Breast epithelium (tissue), 4 donors: ENCODE results near the gene SLC10A7. TPM values are rescaled to one million over a fixed set of nuclear protein-coding genes. Genes with fewer than 3 reads are reported as not detected.

Experiments used
- DNase-seq, 2 donors: peaks; one replicate each; pipeline ENCODE4 v3.0.0-alpha.2; 2019; ENCODE audit warnings: low spot score in 2 of 2
- H3K27ac ChIP-seq, 2 donors: fragments of 200-600 bp; sonication (generic) in 1 of 2; one replicate each; pipeline ENCODE4 v1.5.1; 2016 to 2019; ENCODE audit warnings: mild to moderate bottlenecking in 1 of 2
- H3K27me3 ChIP-seq, 2 donors: fragments of 200-600 bp; sonication (generic) in 1 of 2; one replicate each; pipeline versions ENCODE4 v1.5.1 to v1.6.0; 2017 to 2019; ENCODE audit warnings: control low read depth in 1 of 2, mild to moderate bottlenecking in 1 of 2
- H3K36me3 ChIP-seq: fragments of 200-600 bp; one replicate; pipeline ENCODE4 v1.5.1; 2019
- H3K4me1 ChIP-seq, 2 donors: fragments of 200-600 bp; sonication (generic); one replicate each; pipeline ENCODE4 v1.5.1; 2016 to 2019; ENCODE audit warnings: control low read depth in 1 of 2
- H3K4me3 ChIP-seq, 3 donors: fragments of 200-600 bp; sonication (generic); 1 replicate in 2 of 3; 2 replicates in 1 of 3; pipeline ENCODE4 v1.5.1; 2016 to 2019; ENCODE audit warnings: mild to moderate bottlenecking in 3 of 3, moderate library complexity in 2 of 3
- H3K9me3 ChIP-seq, 2 donors: fragments of 200-600 bp; sonication (generic) in 1 of 2; one replicate each; pipeline ENCODE4 v1.5.1; 2016 to 2019; ENCODE audit warnings: control low read depth in 1 of 2
- CTCF ChIP-seq, 3 donors: fragments of 450-650 bp; IDR thresholded peaks; one replicate each; pipeline ENCODE4 v1.5.1; 2016 to 2017; ENCODE audit warnings: antibody characterized with exemption in 3 of 3, mild to moderate bottlenecking in 3 of 3, moderate library complexity in 3 of 3
- POLR2A ChIP-seq: fragments of 450-650 bp; IDR thresholded peaks from one replicate; pipeline ENCODE4 v1.6.1; 2016; ENCODE audit warnings: antibody characterized with exemption, mild to moderate bottlenecking, moderate library complexity
- POLR2AphosphoS5 ChIP-seq, 3 donors: sonication (generic); formaldehyde crosslinking; IDR thresholded peaks; one replicate each; pipeline ENCODE4 v1.6.1; 2017; ENCODE audit warnings: antibody characterized with exemption in 3 of 3
- intact Hi-C: fragments of 100-400 bp; cut with DNase I; formaldehyde crosslinking; loops from one replicate; pipeline ENCODE4 v1.15.1; 2023; ENCODE audit warnings: low total_unique reads
- total RNA-seq, 3 donors: library from RNA; depleted of rRNA; stranded (reverse); fragments of >200 nt; gene quantifications; one replicate each; pipeline ENCODE4 v1.1.0, GENCODE V29; 2016

The SLC10A7 gene
- total RNA-seq, 3 donors from 2014 or later: 11.7 to 25.8 (median 17.0) TPM

DNA sequence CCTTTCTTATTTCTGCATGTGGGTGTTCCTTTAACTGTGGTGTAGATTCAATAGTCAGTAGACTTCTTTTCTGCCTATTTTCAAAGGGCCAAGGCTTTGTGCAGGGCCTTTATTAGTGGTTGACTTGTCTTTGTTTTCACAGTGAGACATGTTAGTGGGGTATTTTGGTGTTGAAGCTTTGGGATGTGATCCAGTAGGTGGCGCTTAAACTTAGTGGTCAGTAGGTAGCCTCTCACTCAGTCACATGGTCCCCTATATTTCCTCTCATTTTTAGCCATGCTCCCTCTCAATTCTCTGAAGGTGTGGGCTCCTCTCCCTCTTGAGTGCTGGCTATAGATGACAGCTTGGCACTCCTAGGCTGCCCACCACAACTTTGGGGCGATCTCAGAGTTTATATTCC lies 23.4 kb upstream of the SLC10A7 start:
- H3K4me1 ChIP-seq: no peaks in the 10 kb centered on the region
- H3K9me3 ChIP-seq: peaks cover 0 to 5% of the 10 kb centered on the region in 2 donors
- H3K27ac ChIP-seq: no peak overlapping the region
- TF ChIP-seq POLR2A (no peak), CTCF (IDR thresholded peaks at IDR 0.05) (no peak), POLR2AphosphoS5 (IDR thresholded peaks at IDR 0.05) (no peak)
- intact Hi-C loops: no loop called here
- DNase-seq: no peak
- H3K27me3 ChIP-seq: no peaks in the 10 kb centered on the region
- no peak overlapping the region for H3K4me3 ChIP-seq
- H3K36me3 ChIP-seq: no peaks in the 10 kb centered on the region

- no peak for DNase-seq
- intact Hi-C loops: no loop called here
- TF ChIP-seq POLR2AphosphoS5 (IDR thresholded peaks at IDR 0.05) (no peak), CTCF (IDR thresholded peaks at IDR 0.05) (no peak), POLR2A (no peak)
- peaks cover 0 to 6% of the 10 kb centered on the region in 2 donors for H3K9me3 ChIP-seq
- H3K27ac ChIP-seq: no peak overlapping the region
- no peaks in the 10 kb centered on the region for H3K27me3 ChIP-seq
- no peak overlapping the region for H3K4me3 ChIP-seq
- H3K4me1 ChIP-seq: no peaks in the 10 kb centered on the region
- no peaks in the 10 kb centered on the region for H3K36me3 ChIP-seq
These were observed 12.4 kb upstream of the SLC10A7 start for GRCh38 chr4:146534178-146534577.

DNA sequence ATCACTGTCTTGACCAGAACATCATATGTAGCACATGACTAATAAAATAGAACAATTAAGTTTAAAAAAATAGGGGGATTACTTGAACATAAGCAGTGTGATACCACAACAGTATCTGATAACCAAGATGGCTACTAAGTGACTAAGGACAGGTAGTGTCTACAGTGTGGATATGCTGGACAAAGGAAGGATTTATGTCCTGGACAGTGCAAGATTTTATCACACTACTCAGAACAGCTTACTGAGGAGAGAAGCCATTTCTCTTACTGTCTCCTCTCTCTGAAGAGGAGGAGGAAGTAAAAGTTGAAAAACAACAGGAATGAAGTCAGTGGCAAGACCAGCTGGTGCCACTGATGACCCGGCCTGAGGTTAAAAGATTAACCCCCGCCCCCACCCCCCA lies 4.0 kb upstream of the SLC10A7 start:
- no peak overlapping the region for H3K27ac ChIP-seq
- DNase-seq: no peak
- H3K4me3 ChIP-seq: no peak overlapping the region
- no peak for TF ChIP-seq CTCF (IDR thresholded peaks at IDR 0.05)
- TF ChIP-seq POLR2A: no peak
- TF ChIP-seq POLR2AphosphoS5 (IDR thresholded peaks at IDR 0.05): no peak
- H3K36me3 ChIP-seq: no peaks in the 10 kb centered on the region
- H3K9me3 ChIP-seq: no peaks in the 10 kb centered on the region
- intact Hi-C loops: no loop called here
- H3K27me3 ChIP-seq: no peaks in the 10 kb centered on the region
- H3K4me1 ChIP-seq: no peaks in the 10 kb centered on the region

- no peak for DNase-seq
- Histone ChIP-seq H3K4me1 (peaks cover 0 to 6% of the 10 kb centered on the region in 2 donors), H3K36me3 (no peaks in the 10 kb centered on the region), H3K27me3 (no peaks in the 10 kb centered on the region), H3K9me3 (no peaks in the 10 kb centered on the region), H3K4me3 (no peak overlapping the region), H3K27ac (no peak overlapping the region)
- intact Hi-C loops: no loop called here
- TF ChIP-seq POLR2A (no peak), POLR2AphosphoS5 (IDR thresholded peaks at IDR 0.05) (no peak), CTCF (IDR thresholded peaks at IDR 0.05) (no peak)
These were observed 2.9 kb upstream of the SLC10A7 start for GRCh38 chr4:146524663-146525062.

- H3K4me3 ChIP-seq: peak overlapping the region; percentile 74 to 90 (median 88)
- TF ChIP-seq POLR2A: no peak
- H3K36me3 ChIP-seq: no peaks in the 10 kb centered on the region
- H3K27me3 ChIP-seq: no peaks in the 10 kb centered on the region
- H3K9me3 ChIP-seq: no peaks in the 10 kb centered on the region
- peak overlapping the region; percentile 85 to 86 for H3K27ac ChIP-seq
- H3K4me1 ChIP-seq: peaks cover 0 to 6% of the 10 kb centered on the region in 2 donors
- intact Hi-C loops: no loop called here
- no peak for DNase-seq
These were observed 1.1 kb upstream of the SLC10A7 start for GRCh38 chr4:146522869-146523205.
